GM21825 (cell line): ENCODE data around the gene ZBTB20.
"Not testable (repeated sequence)": the region's sequence is repeated elsewhere in the genome, so short reads cannot be mapped to it uniquely, and the experiment has no call there.

Experiments used
- ATAC-seq: cut with Tn5 transposase; IDR thresholded peaks from one replicate; pipeline ENCODE4 v1.9.1; 2021; ENCODE audit warnings: mild to moderate bottlenecking, moderate library complexity; ENCODE audit not compliant: unreplicated experiment

Gene ZBTB20

GRCh38 chr3:114847564-114847963 is 299.5 kb downstream of the ZBTB20 start:
- ATAC-seq, result no peak

GRCh38 chr3:114846779-114847178 is 300.3 kb downstream of the ZBTB20 start:
- ATAC-seq, result no peak

DNA sequence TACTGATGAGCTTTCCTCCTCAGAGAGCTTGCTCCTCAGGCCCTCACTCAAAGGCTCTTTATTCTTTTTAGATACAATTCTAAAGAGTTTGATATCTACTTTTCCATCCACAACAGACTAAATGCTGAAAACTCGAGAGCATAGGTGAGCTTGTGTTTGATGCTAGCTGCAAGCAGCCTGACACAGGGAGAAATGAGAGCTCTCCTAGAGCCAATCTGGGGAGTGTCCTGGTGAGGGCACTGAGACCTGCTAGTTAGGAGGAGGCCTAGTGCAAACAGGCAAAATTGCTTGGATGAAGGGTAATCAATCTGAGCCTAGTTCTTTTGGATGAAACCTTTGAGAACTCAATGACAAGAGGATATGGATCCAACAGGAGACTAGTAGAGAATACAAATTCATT is 300.8 kb downstream of the ZBTB20 start:
- ATAC-seq, result no peak

GRCh38 chr3:114841515-114841914 is 305.6 kb downstream of the ZBTB20 start:
- ATAC-seq, result no peak

DNA sequence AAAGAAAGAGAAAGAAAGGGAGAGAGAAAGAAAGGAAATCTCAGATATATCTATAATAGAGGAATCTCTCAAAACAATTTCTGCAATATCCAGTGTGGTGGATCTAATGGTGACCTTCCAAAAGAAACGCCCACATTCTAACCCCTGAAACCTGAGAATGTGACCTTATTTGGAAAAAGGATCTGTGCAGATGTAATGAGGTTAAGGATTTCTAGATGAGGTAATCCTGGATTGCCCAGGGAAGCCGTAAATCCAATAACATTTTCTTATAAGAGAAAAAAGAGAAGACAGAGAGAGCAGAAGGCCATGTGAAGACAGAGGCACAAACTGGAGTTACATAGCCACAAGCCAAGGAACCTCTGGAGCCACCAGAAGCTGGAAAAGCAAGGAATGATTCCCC is 307.6 kb downstream of the ZBTB20 start:
- ATAC-seq, result no peak

DNA sequence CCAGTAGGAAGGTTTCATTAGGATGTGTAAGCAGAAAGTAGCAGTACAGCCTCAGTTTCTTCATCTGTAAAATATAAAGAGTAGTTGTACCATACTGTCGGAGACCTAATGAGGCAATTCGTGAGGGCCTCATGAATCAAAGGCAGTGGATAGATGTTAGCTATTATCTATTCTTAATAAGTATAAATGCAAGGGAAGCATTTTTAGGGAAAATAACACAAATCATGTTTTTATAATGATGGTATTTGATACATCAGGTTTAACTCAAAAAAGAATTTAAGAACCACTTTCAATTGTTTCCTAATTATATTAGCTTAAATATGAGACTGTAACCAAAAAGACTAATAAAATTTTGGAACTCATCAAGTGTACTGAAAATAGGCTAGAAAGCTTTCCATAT is 309.1 kb downstream of the ZBTB20 start:
- ATAC-seq, result no peak

DNA sequence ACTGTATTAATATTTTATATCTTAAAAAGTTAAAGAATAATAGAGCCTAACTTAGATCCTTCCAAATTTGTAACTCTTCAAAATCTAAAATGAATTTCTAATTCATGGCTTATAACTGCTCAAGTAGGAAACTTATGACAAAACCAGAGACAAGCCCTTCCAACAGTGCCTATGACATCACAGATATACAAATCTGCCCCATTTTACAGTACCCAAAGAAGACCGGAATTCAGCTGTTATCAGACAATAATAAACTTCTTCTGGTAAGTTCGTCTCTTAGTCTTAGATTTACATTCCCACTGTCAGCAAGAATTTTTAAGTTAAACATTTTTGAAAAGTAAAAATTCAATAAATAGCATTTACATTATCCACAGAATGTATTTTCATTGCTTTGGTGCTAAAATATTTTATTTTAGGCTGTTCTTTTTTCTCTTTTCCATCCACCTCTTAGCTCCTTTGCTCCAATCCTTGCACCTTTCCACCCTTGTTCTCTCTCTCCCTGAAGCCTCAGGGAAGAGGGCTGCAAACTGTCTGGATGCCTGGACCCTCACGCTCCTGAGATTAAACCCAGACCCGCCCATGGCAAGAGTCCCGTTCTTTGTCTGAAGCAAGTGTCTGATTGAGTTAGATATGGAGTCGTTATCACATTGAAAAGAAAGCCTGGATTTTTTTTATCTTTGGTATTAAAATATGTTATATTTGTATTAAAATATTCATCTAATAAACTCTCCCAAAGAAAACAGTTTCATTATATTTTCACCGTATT is 312.7 kb downstream of the ZBTB20 start:
- no peak for ATAC-seq

DNA sequence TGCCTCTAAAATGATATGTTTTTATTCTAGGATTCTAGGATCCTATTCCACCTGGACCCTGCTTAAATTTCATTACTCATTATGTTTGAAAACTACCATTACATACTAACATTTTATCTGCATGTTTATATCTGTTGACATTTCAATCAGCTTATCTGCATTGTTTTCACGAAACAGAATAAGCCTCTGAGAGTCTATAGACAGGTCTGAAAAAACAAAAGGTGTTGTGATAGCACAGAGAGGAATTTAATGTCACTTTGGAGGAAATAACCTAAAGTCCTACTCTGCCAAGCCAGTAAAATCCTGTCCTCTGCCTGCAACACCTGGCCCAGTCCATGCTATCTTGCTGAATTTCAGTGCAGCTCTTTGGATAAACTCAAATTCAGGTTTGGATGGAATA is 315.2 kb downstream of the ZBTB20 start:
- ATAC-seq, result no peak

- no peak for ATAC-seq
Observed at GRCh38 chr3:114830652-114831051, 316.4 kb downstream of the ZBTB20 start.

DNA sequence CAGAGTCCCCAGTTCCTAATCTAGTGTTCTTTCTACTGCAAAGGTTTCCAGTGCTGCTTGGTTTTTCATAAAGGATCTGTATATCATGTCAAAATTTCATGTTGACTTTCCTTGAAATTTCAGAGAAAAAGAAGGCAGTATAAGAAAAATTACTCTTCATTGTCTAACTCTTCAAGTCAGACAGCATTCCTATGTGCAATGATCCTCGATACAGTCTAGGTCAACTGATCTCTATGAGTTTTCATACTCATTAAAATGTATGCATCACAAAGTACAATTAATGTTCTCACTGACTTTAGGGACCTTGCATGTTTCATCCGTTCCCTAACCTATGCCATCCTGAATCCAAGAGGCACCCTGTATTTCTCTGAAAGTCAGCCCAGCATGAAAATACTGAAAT is 317.3 kb downstream of the ZBTB20 start:
- ATAC-seq, result no peak

GRCh38 chr3:114827495-114827894 is 319.6 kb downstream of the ZBTB20 start:
- ATAC-seq, result peak; percentile 58

- no peak for ATAC-seq
Observed at GRCh38 chr3:114824014-114824413, 323.1 kb downstream of the ZBTB20 start.

- ATAC-seq, result no peak
Observed at GRCh38 chr3:114823061-114823460, 324.0 kb downstream of the ZBTB20 start.

DNA sequence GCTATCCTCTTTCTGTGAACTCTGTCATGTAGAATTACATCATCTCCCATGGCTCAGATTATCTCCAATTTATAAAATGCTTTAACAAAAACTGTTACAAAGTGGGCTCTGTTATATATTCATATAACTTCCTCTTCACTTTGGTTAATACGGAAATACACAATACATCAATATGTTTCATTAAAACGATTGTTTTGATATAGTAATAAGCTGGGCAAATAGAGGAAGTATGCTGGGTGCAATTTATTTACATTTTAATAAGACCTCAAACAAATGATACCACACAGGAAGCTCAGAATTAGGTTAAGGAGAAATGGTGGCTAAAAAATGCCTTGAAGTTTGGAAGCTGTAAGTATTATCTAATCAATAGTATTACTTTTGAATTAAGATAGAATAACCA is 331.0 kb downstream of the ZBTB20 start:
- no peak for ATAC-seq

- ATAC-seq, result not testable (repeated sequence)
Observed at GRCh38 chr3:114812541-114813238, 334.4 kb downstream of the ZBTB20 start.

DNA sequence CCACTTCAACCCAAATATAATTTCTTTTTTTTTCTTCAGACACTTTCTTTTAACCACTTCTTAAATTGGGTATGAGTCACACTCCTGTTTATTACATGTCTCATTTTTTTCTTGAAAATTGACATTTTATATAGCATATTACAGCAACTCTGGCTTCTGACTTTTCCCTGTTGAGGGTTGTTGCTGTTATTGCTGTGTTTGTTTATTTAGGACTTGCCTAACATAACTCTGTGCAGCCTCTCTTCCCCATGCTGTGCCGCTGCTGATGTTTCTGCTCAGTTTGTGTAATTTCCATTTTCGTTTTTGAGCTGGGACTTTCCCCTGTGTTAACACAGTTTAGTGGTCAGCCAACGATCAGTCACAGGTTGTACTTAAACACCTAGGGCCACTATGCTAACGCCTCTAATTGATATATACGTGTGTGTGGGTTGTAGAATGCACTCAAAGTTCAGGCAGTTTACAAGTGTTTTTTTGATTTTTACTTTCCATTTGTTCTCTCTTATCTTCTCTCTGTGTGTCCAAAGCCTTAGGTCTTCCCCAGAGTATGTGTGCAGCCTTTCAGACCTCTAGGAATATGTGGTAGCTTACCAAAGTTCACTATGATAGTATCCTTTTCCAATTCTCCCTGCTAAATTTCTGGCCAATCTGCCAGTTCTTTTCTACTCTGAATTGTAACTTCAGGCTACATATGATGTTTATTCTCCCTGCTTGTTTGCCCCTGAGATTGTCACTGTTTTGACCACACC is 337.2 kb downstream of the ZBTB20 start:
- peak; percentile 99 for ATAC-seq

GRCh38 chr3:114804099-114804498 is 343.0 kb downstream of the ZBTB20 start:
- no peak for ATAC-seq

DNA sequence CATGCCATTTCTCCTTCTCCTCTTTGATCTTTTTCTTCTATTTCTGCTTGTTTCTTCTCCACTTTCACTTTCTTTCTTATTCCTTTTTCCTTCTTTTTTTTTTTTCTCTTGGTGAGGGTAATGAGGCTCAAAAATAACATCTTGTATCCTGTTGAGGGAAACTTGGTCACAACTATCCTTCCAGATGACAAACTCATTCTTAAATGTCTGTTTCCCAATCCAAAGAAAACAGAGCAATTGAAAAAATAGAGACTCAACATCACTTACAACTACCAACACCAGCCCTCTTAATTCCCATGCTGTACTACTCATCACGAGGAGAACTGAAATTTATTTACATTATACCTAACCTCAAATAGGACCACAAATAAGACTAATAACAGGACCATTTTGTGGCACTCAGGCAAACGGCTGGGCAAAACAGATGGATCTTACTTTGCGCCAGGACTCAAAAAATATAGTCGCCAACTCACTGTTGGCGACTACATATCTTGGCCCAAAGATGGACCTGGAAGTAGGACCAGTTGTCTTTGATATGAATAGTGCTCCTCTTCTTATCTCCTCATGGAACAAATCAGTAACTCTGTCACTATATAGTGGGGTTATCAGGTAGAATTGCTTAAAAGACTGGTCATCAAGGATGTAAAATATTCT is 343.9 kb downstream of the ZBTB20 start:
- no peak for ATAC-seq

DNA sequence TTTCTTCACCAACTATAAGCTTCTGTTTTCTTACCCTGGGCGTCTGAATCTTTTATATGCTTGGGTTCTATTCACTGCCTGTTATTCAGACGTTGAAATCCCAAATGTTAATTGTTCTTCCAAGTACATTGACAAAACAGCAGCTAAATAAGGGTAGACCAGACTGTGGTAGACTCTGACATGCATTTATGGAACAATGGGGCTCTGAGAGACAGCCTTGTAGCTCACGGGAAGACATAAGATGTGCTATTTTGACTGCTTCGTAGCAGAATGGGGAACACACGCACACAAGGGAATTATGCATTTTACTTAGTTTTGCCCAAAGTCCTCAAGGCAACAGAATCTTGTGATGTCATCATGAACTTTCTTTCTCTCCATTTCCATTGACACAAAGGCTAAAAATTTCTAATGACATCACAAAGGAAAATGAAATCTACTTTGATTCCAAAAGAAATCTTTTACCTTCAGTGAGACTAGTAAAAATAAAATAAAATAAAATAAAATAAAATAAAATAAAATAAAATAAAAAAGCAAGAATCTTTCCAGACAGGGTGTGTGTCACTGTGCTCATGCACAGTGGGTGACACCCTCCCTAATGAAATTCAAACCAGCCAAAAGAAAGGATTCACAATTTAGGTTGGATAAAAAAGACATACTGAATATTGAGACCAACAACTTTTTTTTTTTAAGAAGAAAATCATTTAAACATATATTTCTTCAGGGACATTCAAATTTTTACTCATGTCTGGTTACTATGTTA is 346.6 kb downstream of the ZBTB20 start:
- ATAC-seq, result no peak

- ATAC-seq, result no peak
Observed at GRCh38 chr3:114799816-114800215, 347.3 kb downstream of the ZBTB20 start.

DNA sequence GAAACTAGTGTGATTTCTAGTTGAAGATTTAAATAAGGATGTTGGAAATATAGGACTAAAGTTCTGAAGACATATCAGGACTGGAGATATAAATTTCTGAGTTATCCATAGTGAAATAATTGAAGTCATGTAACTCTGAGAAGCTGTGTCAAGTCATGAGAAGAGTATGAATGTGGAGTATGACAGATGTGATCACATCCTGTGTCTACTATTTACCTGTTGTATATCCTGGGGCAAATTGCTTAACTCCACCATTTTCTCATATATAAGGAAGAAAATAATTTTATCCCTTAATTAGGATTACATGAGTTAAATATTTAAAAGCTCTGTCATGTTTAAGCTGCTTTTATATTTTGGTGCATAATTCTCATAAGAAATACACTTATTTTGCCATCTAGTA is 350.3 kb downstream of the ZBTB20 start:
- no peak for ATAC-seq
